HG03378 (cell line): ENCODE measurements around the gene SFT2D1.
"Not testable (repeated sequence)": the region's sequence is repeated elsewhere in the genome, so short reads cannot be mapped to it uniquely, and the experiment has no call there.

Source experiments
- ATAC-seq: cut with Tn5 transposase; IDR thresholded peaks from one replicate; pipeline ENCODE4 v1.9.1; 2021; ENCODE audit warnings: mild to moderate bottlenecking, moderate library complexity; ENCODE audit not compliant: unreplicated experiment

SFT2D1 gene

GRCh38 chr6:166365221-166365620, 22.9 kb upstream of the SFT2D1 start:
- no peak for ATAC-seq

- no peak for ATAC-seq
Observed at GRCh38 chr6:166364456-166364855, 22.1 kb upstream of the SFT2D1 start.

- not testable (repeated sequence) for ATAC-seq
Observed at GRCh38 chr6:166362427-166362826, 20.1 kb upstream of the SFT2D1 start.

- ATAC-seq = no peak
Observed at GRCh38 chr6:166361077-166361429, 18.7 kb upstream of the SFT2D1 start.

- no peak for ATAC-seq
Observed at GRCh38 chr6:166360243-166361076, 18.1 kb upstream of the SFT2D1 start.

GRCh38 chr6:166355552-166355951, 13.2 kb upstream of the SFT2D1 start:
- no peak for ATAC-seq

- ATAC-seq = no peak
Observed at GRCh38 chr6:166354965-166355364, 12.6 kb upstream of the SFT2D1 start.

GRCh38 chr6:166354143-166354542, 11.8 kb upstream of the SFT2D1 start:
- no peak for ATAC-seq

- no peak for ATAC-seq
Observed at GRCh38 chr6:166353507-166353906, 11.2 kb upstream of the SFT2D1 start.

- no peak for ATAC-seq
Observed at GRCh38 chr6:166352923-166353322, 10.6 kb upstream of the SFT2D1 start.

- peak; percentile 99 for ATAC-seq
Observed at GRCh38 chr6:166351715-166352285, 9.5 kb upstream of the SFT2D1 start.

GRCh38 chr6:166348305-166348949, 6.1 kb upstream of the SFT2D1 start:
- no peak for ATAC-seq

GRCh38 chr6:166346965-166347364, 4.6 kb upstream of the SFT2D1 start:
- ATAC-seq = no peak

- no peak for ATAC-seq
Observed at GRCh38 chr6:166346449-166346848, 4.1 kb upstream of the SFT2D1 start.

- not testable (repeated sequence) for ATAC-seq
Observed at GRCh38 chr6:166345672-166346071, 3.3 kb upstream of the SFT2D1 start.

GRCh38 chr6:166344921-166345320, 2.6 kb upstream of the SFT2D1 start:
- not testable (repeated sequence) for ATAC-seq

- ATAC-seq = no peak
Observed at GRCh38 chr6:166344240-166344639, 1.9 kb upstream of the SFT2D1 start.

GRCh38 chr6:166343150-166343487, 774 bp upstream of the SFT2D1 start:
- ATAC-seq = peak; percentile 28

- no peak for ATAC-seq
Observed at GRCh38 chr6:166341977-166342348, 382 bp downstream of the SFT2D1 start.

- ATAC-seq = no peak
Observed at GRCh38 chr6:166341464-166341863, 881 bp downstream of the SFT2D1 start.

- ATAC-seq = no peak
Observed at GRCh38 chr6:166338854-166339253, 3.5 kb downstream of the SFT2D1 start.

- no peak for ATAC-seq
Observed at GRCh38 chr6:166336847-166337246, 5.5 kb downstream of the SFT2D1 start.
